Urinary bladder (tissue), 4 donors: ENCODE results near the gene FAM124B. TPM values are rescaled to one million over a fixed set of nuclear protein-coding genes. Genes with fewer than 3 reads are reported as not detected.

Source experiments
- DNase-seq: peaks from one replicate; pipeline ENCODE4 v3.0.0-alpha.2; 2015; ENCODE audit errors: extremely low spot score
- H3K27ac ChIP-seq: one replicate; pipeline ENCODE4 v1.5.1; 2013; ENCODE audit warnings: low read depth, mild to moderate bottlenecking, moderate library complexity
- H3K36me3 ChIP-seq: one replicate; pipeline ENCODE4 v1.6.1; 2013; ENCODE audit warnings: mild to moderate bottlenecking, moderate library complexity; ENCODE audit not compliant: insufficient read depth
- H3K4me1 ChIP-seq: one replicate; pipeline ENCODE4 v1.6.1; 2013; ENCODE audit warnings: mild to moderate bottlenecking, moderate library complexity; ENCODE audit not compliant: insufficient read depth
- H3K4me3 ChIP-seq: one replicate; pipeline ENCODE4 v1.5.1; 2013; ENCODE audit warnings: low read depth, low read length
- WGBS: extraction: QIAGEN DNeasy Blood & Tissue Kit; methylation state at CpG from one replicate; pipeline ENCODE4 v1.1.7; 2013; 5-methylcytosine and 5-hydroxymethylcytosine counted together
- polyA plus RNA-seq: library from polyadenylated mRNA; stranded (reverse); fragments of 200-250 nt; gene quantifications from one replicate; pipeline ENCODE4 v1.2.3, GENCODE V29; 2013
- total RNA-seq: library from RNA; depleted of rRNA; stranded (reverse); fragments of >200 nt; gene quantifications from one replicate; pipeline ENCODE4 v1.2.3, GENCODE V29; 2014
- donor health status: healthy with polysubstance abuse.
- donor health status: healthy.

Gene FAM124B
- total and polyA plus RNA-seq, 2 donors: 4.0 to 13.1 TPM

DNA sequence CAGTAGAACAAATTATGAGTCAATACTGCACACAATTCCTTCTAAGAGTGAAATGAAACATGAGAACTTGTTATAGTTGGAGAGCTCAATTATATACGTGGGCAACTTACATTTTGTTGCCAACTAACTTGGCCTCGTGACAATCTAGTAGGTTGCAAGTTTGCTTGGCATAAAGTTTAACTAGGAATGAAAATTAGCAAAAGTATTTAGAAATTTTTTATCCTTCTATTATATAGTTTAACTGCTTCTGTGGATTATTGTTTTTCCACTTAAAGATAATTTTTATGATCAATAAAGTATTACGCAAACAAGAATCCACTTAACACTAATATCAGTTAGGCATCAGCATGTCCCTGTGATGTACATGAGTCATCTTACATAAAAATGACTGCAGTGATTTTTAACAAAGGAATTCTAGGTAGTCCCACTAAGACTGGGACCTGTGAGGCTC, 41.1 kb downstream of the FAM124B start:
- Histone ChIP-seq H3K4me3 (no peak overlapping the region), H3K27ac (no peak overlapping the region), H3K4me1 (no peaks in the 10 kb centered on the region), H3K36me3 (no peaks in the 10 kb centered on the region)
- 71% methylated on average over 3 of the region's 3 CpGs for WGBS
- no peak for DNase-seq

DNA sequence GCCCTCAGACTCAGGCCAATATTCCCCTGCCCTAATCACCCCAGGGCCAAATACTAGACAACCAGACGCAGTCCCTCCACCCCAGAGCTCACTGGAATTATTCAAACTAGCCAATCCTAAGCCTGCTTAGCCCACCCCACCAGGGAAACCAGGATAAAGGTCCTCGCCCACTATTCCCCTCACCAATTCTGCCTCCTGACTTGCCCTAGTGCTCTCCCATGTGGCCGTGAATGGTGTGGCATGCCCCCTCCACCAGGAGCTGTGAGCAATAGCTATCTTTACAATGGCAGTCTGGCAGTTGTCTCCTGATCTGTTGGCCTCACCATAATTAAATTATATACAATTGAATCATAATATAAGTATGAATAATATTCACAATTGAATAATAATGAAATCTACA, 42.3 kb downstream of the FAM124B start:
- H3K4me3 ChIP-seq: no peak overlapping the region
- whole genome bisulfite sequencing: 79% methylated on average over 3 of the region's 3 CpGs
- DNase-seq: no peak
- no peak overlapping the region for H3K27ac ChIP-seq
- H3K36me3 ChIP-seq: no peaks in the 10 kb centered on the region
- H3K4me1 ChIP-seq: no peaks in the 10 kb centered on the region

DNA sequence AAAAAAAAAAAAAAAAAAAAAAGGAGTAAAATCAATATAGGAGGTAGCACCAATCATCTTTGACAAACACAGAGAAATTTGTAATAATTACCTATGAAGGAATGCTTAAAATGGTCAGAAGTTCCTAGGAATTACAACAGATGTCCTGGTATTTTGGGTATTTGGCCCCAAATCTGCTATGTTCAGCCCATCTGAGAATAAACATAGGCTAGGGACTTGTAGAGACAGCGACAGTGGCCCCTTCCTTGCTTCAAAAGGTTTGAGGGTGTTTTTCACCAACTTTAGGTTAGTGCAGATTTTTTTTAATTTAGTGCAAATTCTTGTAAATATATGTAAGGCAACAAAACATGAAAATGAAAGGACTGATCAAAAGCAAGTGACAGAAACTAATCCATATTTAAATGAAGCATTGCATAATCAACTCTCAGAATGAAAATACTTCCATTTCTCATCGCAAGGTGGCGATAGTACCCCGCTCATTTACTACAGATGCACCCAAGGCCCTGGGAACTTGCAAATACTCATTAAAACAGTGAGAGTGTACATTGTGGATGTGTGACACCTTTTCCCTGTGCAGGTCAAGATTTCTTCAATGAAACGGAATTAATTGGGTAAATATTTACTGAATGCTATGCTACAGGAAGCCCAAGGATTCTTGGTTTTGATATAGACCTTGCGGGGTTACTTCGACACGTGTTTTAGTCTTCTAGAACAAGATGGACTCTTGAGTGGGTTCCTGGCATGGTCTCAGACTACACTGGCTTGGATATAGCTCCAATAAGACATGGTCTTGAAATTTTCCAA, 44.6 kb downstream of the FAM124B start:
- Histone ChIP-seq H3K36me3 (no peaks in the 10 kb centered on the region), H3K27ac (no peak overlapping the region), H3K4me1 (no peaks in the 10 kb centered on the region), H3K4me3 (no peak overlapping the region)
- WGBS: 52% methylated on average over 8 of the region's 8 CpGs
- no peak for DNase-seq

DNA sequence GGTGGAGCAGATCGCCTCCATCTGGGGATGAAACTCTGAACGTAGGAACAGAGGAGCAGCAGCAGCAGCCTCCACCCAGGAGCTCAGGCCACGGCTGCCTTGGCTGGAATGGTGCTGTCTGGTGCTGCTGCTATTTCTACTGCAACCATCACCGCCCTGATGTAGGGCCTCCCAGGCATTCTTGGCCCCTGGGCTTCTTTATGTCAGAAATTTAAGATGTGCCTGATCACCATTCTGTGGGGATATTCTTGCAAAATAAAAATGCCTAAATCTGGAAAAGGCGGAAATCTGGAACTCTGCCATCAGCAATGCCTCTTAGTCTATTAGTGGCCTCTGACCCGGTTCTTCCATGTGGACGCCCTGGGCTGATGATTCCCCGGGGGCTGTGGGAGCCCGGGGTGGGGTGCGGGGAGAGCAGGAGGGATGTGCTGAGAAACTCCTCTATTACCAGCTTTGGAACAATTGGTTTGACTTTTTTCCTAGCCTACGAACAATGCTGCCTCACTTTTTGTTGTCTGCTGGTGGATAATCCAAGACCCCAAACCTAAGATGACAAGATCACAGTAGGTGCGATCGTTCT, 47.2 kb downstream of the FAM124B start:
- H3K36me3 ChIP-seq: no peaks in the 10 kb centered on the region
- H3K4me1 ChIP-seq: no peaks in the 10 kb centered on the region
- 74% methylated on average over 13 of the region's 13 CpGs for WGBS
- DNase-seq: no peak
- no peak overlapping the region for H3K27ac ChIP-seq
- no peak overlapping the region for H3K4me3 ChIP-seq

DNA sequence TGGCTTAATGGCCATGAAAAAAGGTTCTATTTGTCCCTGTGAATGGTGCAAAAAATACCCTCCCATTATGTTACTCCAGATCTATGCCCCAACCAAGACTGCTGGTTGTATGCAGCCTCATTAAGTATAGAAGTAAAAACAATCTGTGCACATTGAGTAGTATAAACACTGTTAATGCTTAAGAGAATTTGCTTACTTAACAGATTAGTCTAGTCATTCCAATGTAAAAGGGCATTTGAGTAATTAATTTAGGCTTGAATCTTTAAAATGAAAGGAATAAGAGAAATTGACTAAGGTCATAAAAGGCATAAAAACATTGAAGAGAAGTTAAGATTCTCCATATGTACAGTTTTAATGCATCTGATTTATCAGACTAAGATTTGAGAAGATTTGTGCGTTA, 51.2 kb downstream of the FAM124B start:
- H3K36me3 ChIP-seq: no peaks in the 10 kb centered on the region
- no peak overlapping the region for H3K27ac ChIP-seq
- 90% methylated on average over 1 of the region's 1 CpG for WGBS
- no peak for DNase-seq
- H3K4me1 ChIP-seq: no peaks in the 10 kb centered on the region
- H3K4me3 ChIP-seq: no peak overlapping the region

DNA sequence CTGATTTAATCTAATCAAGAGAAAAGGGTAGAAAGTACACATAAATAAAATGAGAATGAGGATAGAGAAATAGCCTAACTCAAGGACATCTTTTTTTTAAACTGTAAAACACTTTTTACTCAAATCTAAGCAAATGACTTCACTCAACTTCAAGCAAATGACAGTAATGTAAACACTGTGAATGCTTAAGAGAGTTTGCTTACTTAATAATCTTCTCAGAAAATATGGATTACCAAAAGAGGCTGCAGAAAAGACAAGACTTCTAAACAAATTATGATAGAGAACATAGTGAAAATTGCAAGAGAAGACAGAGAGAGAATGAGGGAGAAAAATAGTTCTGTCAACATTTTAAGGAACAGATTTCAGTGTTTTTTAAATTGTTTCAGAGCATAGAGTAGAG, 52.5 kb downstream of the FAM124B start:
- no peak overlapping the region for H3K4me3 ChIP-seq
- no peak for DNase-seq

DNA sequence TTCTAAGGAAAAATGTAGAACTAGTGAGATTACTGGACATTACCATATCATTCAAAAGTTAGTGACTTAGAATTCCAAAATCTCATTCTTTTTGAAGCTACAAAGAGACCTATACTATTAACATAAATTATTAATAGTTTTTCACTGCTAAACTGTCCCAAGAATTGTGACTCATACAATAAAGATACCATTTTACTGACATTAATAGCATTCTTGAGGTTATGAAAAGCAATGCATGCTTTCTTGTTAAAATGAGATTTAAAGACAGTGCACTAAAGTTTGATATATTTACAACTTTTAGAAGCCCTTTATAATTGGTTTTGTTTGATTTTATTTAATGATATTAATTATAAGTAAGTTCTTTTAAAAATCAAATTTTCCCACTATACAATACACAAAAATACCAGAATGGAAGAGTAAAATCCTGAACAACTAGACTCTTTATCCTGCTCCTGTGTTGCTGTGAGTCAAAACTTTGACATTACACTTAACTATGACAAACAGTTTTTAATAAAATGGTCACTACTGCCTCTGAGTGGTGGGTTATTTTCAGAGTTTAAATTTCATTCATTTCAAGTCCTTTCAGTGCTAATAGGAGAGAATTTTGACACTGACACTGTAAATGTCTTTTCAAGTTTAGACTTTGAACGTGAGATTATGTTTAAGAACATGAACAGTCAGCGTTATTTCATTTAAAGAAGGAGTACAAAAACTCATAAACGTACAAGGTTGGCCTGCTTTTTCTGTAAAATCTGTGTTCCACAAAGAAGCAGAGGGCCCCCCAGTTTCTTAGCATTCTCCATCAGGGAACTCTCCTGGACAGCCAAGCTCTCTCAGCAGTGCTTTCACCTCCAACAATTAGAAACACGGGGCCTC, 54.5 kb downstream of the FAM124B start:
- Histone ChIP-seq H3K27ac (no peak overlapping the region), H3K4me1 (no peaks in the 10 kb centered on the region), H3K4me3 (no peak overlapping the region), H3K36me3 (no peaks in the 10 kb centered on the region)
- DNase-seq: no peak
- 85% methylated on average over 4 of the region's 4 CpGs for WGBS

More for the DNA sequence above, 52.5 kb downstream of the FAM124B start:
- no peaks in the 10 kb centered on the region for H3K36me3 ChIP-seq
- no peaks in the 10 kb centered on the region for H3K4me1 ChIP-seq
- H3K27ac ChIP-seq: no peak overlapping the region

DNA sequence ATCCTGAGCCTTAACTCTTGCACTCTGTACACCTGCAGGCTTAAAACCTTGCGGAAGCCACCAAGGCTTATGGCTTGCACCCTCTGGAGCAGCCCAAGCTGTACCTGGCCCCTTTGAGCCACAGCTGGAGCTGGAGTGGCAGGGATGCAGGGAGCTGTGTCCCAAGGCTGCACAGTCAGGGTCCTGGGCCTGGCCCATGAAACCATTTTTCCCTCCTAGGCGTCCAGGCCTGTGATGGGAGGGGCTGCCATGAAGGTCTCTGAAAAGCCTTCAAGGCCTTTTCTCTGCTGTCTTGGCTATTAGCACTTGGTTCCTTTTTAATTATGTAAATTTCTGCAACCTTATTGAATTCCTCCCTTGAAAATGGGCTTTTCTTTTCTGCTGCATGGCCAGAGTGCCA, 56.4 kb downstream of the FAM124B start:
- no peaks in the 10 kb centered on the region for H3K36me3 ChIP-seq
- H3K4me1 ChIP-seq: no peaks in the 10 kb centered on the region
- DNase-seq: no peak
- 96% methylated on average over 2 of the region's 2 CpGs for WGBS
- H3K4me3 ChIP-seq: no peak overlapping the region
- no peak overlapping the region for H3K27ac ChIP-seq

DNA sequence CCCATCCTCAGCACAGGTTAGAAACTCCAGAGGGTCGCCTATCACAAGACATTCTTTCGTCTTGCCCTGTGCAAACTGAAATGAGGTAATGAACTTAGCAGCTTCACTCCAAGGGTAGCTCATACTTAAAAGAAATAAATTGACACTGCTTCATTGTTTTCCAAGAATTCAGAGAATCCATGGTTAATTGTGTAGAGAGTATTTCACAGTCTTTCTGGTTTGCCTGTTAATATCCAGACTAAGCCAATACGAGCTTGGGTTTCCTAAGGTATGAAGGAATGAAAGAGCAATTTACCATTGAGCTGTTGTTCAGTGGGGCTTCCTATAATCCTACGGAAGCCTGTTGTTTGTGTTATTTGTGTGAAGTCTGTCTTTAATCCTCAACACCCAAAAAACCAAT, 58.7 kb downstream of the FAM124B start:
- DNase-seq: no peak
- WGBS: 78% methylated on average over 4 of the region's 4 CpGs
- no peak overlapping the region for H3K4me3 ChIP-seq
- H3K4me1 ChIP-seq: no peaks in the 10 kb centered on the region
- H3K27ac ChIP-seq: no peak overlapping the region
- H3K36me3 ChIP-seq: no peaks in the 10 kb centered on the region

DNA sequence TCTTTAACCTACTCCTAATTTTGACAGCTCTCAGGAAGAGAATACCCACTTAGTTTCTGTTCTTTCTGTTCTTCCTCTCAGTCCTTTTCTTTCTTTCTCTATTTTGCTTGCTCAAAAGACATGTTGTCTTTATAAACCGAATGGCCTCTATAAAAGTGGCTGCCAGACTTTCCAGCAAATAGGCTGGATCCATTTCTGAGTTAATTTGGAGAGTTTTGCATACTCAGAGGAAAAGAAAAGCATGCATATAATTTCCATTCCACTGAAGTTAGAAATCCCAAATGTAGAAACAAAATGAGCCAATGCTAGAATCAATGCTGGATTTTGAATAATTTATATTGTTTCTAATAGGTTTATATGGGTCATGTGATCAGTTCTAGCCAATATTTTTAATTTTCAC, 65.9 kb downstream of the FAM124B start:
- 35% methylated on average over 1 of the region's 1 CpG for WGBS

DNA sequence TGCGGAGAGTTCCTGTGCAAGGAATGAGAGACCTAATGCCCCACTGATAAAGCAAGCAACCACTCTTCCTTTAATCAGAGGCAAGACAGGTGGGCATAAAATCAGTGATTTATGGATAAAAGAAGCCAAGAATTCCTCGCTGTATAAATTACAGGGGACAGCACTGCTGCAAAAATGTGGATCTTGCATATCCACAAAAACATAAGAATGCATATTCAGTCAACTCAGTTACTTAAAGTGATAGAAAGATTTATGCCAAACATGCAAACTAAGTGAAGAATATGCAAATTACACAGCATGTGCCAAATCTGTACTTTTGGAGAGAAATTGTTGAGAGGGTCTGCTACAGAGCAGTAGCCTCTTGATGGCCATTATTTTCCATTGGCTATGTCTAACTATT, 67.2 kb downstream of the FAM124B start:
- H3K4me3 ChIP-seq: no peak overlapping the region
- DNase-seq: no peak
- no peak overlapping the region for H3K27ac ChIP-seq
- H3K4me1 ChIP-seq: no peaks in the 10 kb centered on the region
- no peaks in the 10 kb centered on the region for H3K36me3 ChIP-seq
- whole genome bisulfite sequencing: 71% methylated on average over 2 of the region's 2 CpGs

More for the DNA sequence above, 65.9 kb downstream of the FAM124B start:
- H3K27ac ChIP-seq: no peak overlapping the region
- H3K4me3 ChIP-seq: no peak overlapping the region
- no peaks in the 10 kb centered on the region for H3K36me3 ChIP-seq
- no peaks in the 10 kb centered on the region for H3K4me1 ChIP-seq
- no peak for DNase-seq

DNA sequence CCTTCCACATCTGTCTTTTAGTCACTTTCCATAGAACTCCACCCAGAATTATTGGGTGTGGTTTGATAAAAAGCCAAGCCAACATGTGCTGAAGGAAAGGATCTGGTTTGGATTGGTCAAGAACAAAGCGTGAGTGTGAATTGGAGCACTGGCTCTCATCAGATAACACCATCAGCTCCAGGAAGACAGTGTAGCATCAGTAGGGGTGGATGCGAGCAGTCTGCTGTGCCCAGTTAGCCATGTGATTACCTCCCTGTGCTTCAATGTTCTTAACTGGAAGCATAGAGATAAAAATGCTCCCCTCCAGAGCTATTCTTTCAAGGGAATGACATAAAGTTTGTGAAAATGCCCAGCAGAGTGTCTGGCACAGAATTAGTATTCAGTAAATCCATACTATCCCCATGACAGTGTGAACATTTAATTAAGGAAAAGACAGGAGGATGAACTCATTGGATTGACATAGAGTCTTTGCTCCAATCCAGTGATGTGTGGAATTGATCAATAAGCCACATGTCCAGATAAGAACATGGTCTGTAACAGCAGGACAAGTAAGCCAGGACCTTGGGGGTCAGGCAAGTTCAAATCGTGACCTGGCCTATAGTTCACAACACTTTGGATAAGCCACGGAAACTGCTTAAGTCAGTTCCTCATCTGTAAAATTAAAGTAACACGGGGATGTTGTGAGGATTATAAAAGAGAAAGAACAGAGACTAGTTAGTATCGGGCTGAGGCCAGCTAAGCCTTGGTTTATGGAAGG, 68.0 kb downstream of the FAM124B start:
- H3K4me3 ChIP-seq: no peak overlapping the region
- DNase-seq: no peak
- no peaks in the 10 kb centered on the region for H3K4me1 ChIP-seq
- 67% methylated on average over 6 of the region's 6 CpGs for WGBS
- H3K27ac ChIP-seq: no peak overlapping the region
- no peaks in the 10 kb centered on the region for H3K36me3 ChIP-seq

DNA sequence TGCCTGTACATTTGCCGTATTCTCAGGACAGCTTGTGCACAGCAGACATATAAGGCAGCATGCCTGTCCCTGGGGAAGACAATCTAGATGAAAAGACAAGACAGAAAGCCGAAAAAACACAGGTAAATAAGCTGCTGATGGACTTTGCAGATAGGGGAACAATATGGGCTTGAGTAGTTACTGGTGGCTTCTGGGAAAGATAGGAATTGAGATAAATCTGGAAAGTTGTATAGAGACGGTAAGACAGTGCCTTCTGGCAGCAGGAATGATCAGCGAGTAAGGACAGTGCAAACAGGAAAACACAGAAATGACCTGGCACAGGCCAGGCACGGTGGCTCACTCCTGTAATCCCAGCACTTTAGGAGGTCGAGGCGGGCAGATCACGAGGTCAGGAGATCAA, 70.2 kb downstream of the FAM124B start:
- WGBS: 63% methylated on average over 8 of the region's 8 CpGs
- Histone ChIP-seq H3K4me3 (no peak overlapping the region), H3K36me3 (no peaks in the 10 kb centered on the region), H3K4me1 (no peaks in the 10 kb centered on the region), H3K27ac (no peak overlapping the region)
- DNase-seq: no peak
